ENCODE results near the gene HTR3D. TPM values are rescaled to one million over a fixed set of nuclear protein-coding genes. Genes with fewer than 3 reads are reported as not detected.

The HTR3D gene
- total and polyA plus RNA-seq, 2 donors (not counting 1 experiment from before 2014, with no cell fraction given): not detected

DNA sequence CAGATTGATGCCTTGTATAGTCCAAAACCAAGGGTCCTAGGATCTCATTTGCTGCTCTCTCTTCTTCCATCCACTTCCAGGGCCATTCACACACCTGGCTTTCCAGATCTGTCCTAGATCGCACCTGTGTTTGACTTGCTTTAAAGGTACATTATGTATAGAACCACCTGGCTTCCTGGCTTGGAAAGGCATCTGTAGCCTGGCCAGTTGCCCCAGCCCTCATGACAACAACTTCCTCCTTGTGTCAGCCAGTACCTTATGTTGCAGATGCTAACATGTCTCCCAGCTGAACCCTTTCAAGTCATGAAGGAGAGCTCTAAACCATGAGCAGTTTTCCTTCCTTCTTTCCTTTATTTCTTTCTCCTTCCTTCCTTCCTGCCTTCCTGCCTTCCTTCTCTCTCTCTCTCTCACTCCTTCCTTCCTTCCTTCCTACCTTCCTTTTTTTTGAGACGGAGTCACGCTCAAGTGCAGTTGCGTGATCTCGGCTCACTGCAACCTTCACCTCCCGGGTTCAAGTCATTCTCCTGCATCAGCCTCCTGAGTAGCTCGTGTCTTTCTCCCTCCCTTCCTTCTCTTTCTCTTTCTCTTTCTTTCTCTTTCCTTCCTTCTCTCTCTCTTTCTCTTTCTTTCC lies 18.8 kb downstream of the HTR3D start:
- Mint-ChIP-seq H3K4me1 (no peaks in the 10 kb centered on the region), H3K4me3 (no peak overlapping the region), H3K9me3 (ENCODE audit: insufficient read depth) (no peaks in the 10 kb centered on the region), H3K27me3 (peaks cover 19% of the 10 kb centered on the region), H3K27ac (no peak overlapping the region)
- no peaks in the 10 kb centered on the region for H3K79me2 ChIP-seq (ENCODE audit: control insufficient read depth, insufficient read depth, low read length)
- no peaks in the 10 kb centered on the region for H3K9me3 ChIP-seq (ENCODE audit: control extremely low read depth in 1 of 3, control insufficient read depth in 2 of 3, insufficient read depth in 1 of 3, low read length in 2 of 3)
- no peak overlapping the region for H3K27ac ChIP-seq (ENCODE audit: low read length in 2 of 2)
- no peak overlapping the region for H3K4me3 ChIP-seq (ENCODE audit: control extremely low read depth in 1 of 5, extremely low read depth in 1 of 5, insufficient read depth in 1 of 5, low read depth in 2 of 5, low read length in 4 of 5)
- no peak for ATAC-seq (ENCODE audit: low read depth)
- DNase-seq: no peak
- H2AFZ ChIP-seq (ENCODE audit: insufficient read depth, low read depth, low read length, poor library complexity, severe bottlenecking): no peak overlapping the region
- TF ChIP-seq, protein P1, sequence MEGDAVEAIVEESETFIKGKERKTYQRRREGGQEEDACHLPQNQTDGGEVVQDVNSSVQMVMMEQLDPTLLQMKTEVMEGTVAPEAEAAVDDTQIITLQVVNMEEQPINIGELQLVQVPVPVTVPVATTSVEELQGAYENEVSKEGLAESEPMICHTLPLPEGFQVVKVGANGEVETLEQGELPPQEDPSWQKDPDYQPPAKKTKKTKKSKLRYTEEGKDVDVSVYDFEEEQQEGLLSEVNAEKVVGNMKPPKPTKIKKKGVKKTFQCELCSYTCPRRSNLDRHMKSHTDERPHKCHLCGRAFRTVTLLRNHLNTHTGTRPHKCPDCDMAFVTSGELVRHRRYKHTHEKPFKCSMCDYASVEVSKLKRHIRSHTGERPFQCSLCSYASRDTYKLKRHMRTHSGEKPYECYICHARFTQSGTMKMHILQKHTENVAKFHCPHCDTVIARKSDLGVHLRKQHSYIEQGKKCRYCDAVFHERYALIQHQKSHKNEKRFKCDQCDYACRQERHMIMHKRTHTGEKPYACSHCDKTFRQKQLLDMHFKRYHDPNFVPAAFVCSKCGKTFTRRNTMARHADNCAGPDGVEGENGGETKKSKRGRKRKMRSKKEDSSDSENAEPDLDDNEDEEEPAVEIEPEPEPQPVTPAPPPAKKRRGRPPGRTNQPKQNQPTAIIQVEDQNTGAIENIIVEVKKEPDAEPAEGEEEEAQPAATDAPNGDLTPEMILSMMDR (IDR thresholded peaks at IDR 0.05): no peak
- no peak for TF ChIP-seq EZH2 (IDR thresholded peaks at IDR 0.05; ENCODE audit: borderline replicate concordance, insufficient read depth, low read depth, low read length, poor library complexity, severe bottlenecking)
- no peak overlapping the region for H3K4me2 ChIP-seq (replicated peaks; ENCODE audit: low read depth, low read length, poor library complexity, severe bottlenecking)
- no peaks in the 10 kb centered on the region for H3K4me1 ChIP-seq (ENCODE audit: control insufficient read depth in 2 of 2, insufficient read depth in 2 of 2, low read length in 2 of 2)
- 80% methylated on average over 5 of the region's 7 CpGs for WGBS (ENCODE audit: insufficient coverage)
- intact Hi-C loops (cut with micrococcal nuclease): no loop called here
- H3K27me3 ChIP-seq (replicated peaks in 1 of 4; ENCODE audit: control extremely low read depth in 1 of 4, control insufficient read depth in 3 of 4, insufficient read depth in 4 of 4, low read length in 3 of 4): no peaks in the 10 kb centered on the region
- ChIA-PET CTCF (no interaction called here), POLR2A (no interaction called here)
- H3K9ac ChIP-seq (ENCODE audit: low read length): no peak overlapping the region
- H3K36me3 ChIP-seq (replicated peaks in 1 of 2; ENCODE audit: control extremely low read depth in 1 of 2, control insufficient read depth in 1 of 2, extremely low read depth in 1 of 2, insufficient read depth in 2 of 2, low read length in 1 of 2): no peaks in the 10 kb centered on the region
- no peaks in the 10 kb centered on the region for H4K20me1 ChIP-seq (ENCODE audit: control insufficient read depth, insufficient read depth, low read length, poor library complexity, severe bottlenecking)

DNA sequence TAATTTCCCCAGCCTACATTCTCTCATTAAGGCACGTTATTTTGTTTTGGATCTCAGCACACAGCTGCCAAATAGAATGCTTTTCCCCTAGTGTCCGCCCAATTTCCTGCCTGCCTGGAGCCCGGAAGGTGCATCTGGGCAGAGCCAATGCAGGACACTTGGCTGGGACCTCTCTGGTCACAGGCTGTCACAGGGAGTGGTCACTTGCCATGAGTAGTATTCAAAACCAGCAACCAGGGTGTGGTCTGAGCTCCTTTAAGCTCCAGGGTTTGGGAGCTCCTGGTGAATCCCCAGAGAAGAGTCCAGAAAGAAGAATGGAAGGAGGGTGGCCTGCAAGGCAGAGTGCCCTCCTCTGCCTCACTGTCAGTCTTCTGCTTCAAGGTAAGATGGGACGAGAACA lies 21.2 kb downstream of the HTR3D start, which contains the start of gene HTR3C:
Gene HTR3C (plus strand): TSS at position 281 of the 400 bp plus-strand sequence. CDS start 34 bp downstream, at position 315.
- H3K27me3 ChIP-seq (replicated peaks in 1 of 4; ENCODE audit: control extremely low read depth in 1 of 4, control insufficient read depth in 3 of 4, insufficient read depth in 4 of 4, low read length in 3 of 4): no peaks in the 10 kb centered on the region
- Mint-ChIP-seq H3K4me3 (no peak within 1 kb of the TSS), H3K9me3 (ENCODE audit: insufficient read depth) (no peaks in the 10 kb centered on the region), H3K27me3 (peaks cover 25% of the 10 kb centered on the region), H3K4me1 (no peaks in the 10 kb centered on the region), H3K27ac (no peak within 1 kb of the TSS)
- no peaks in the 10 kb centered on the region for H3K36me3 ChIP-seq (replicated peaks in 1 of 2; ENCODE audit: control extremely low read depth in 1 of 2, control insufficient read depth in 1 of 2, extremely low read depth in 1 of 2, insufficient read depth in 2 of 2, low read length in 1 of 2)
- intact Hi-C loops (cut with micrococcal nuclease): no loop called here
- H3K9me3 ChIP-seq (ENCODE audit: control extremely low read depth in 1 of 3, control insufficient read depth in 2 of 3, insufficient read depth in 1 of 3, low read length in 2 of 3): no peaks in the 10 kb centered on the region
- no peaks in the 10 kb centered on the region for H4K20me1 ChIP-seq (ENCODE audit: control insufficient read depth, insufficient read depth, low read length, poor library complexity, severe bottlenecking)
- ATAC-seq (ENCODE audit: low read depth): no peak
- no peak within 1 kb of the TSS for H3K4me2 ChIP-seq (replicated peaks; ENCODE audit: low read depth, low read length, poor library complexity, severe bottlenecking)
- no peak within 1 kb of the TSS for H2AFZ ChIP-seq (ENCODE audit: insufficient read depth, low read depth, low read length, poor library complexity, severe bottlenecking)
- H3K27ac ChIP-seq (ENCODE audit: low read length in 2 of 2): no peak within 1 kb of the TSS
- DNase-seq: no peak
- no peaks in the 10 kb centered on the region for H3K79me2 ChIP-seq (ENCODE audit: control insufficient read depth, insufficient read depth, low read length)
- no peak within 1 kb of the TSS for H3K4me3 ChIP-seq (ENCODE audit: control extremely low read depth in 1 of 5, extremely low read depth in 1 of 5, insufficient read depth in 1 of 5, low read depth in 2 of 5, low read length in 4 of 5)
- CTCF ChIA-PET: no interaction called here
- 83% methylated on average over 4 of the region's 4 CpGs for WGBS (ENCODE audit: insufficient coverage)
- no peak for TF ChIP-seq EZH2 (IDR thresholded peaks at IDR 0.05; ENCODE audit: borderline replicate concordance, insufficient read depth, low read depth, low read length, poor library complexity, severe bottlenecking)
- POLR2A ChIA-PET: no interaction called here
- no peak within 1 kb of the TSS for H3K9ac ChIP-seq (ENCODE audit: low read length)
- no peaks in the 10 kb centered on the region for H3K4me1 ChIP-seq (ENCODE audit: control insufficient read depth in 2 of 2, insufficient read depth in 2 of 2, low read length in 2 of 2)

Data from B cell (primary cell).